Hematopoietic multipotent progenitor cell treated with erythropoietin and hydrocortisone succinate and interleukin-3 and kit ligand, for 15 days (in vitro differentiated cells): ENCODE measurements around the gene PCYT2.
A peak's percentile ranks its signal among the peaks of the same experiment; 100 is the strongest.

Source experiments
- DNase-seq: peaks from one replicate; pipeline ENCODE4 v3.0.0-alpha.2; 2015; ENCODE audit warnings: low spot score

PCYT2 gene

DNA sequence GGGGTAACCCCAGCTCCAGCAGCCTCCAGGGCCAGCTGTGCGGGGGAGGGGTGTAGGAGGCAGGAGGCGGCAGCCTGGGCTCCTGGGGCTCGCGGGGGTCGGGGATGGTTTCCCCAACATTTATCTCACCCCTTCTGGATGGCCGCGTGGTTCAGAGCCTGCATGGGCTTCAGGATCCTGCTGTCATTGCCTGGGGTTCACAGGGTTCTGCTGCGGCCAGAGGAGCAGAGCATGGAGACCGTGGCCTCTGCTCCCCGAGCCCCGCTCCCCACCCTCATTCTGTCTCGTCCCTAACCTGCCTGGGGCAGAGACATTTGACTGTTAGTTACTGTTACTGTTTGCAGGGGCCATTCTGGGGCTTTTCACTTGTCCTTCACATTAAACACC is 31.0 kb upstream of the PCYT2 start:
- DNase-seq = no peak

DNA sequence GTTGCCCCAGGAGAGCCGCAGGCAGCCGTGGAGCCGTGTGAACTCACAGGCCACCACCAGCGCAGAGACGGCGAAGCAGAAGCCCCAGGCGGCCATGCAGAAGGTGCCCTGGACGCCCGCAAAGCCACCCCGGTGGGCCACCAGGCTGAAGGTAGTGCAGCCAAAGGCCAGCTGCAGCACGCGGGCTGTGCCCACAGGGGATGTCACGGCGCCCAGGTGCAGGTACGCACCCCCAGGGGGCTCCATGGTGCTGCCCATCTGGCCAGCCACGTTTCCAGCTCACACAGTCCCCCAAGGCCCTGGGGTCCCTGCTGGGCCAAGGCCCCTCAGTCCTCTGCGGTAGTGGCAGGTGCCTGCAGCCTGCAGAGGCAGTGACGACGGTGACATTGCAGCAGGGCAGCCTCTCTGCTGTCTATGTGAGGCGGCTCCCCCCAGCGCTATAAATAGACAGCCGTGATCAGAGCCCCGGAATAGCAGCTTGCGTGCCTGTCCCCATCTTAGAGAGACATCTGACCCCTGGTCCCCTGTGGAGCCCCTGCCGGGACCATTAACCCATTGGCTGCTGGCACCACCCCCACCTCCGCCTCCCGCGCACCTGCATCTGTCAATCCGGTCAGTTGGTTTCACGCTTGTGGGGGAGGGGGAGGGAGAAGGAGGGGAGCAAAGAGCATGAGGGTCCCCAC is 30.4 kb upstream of the PCYT2 start:
- no peak for DNase-seq

DNA sequence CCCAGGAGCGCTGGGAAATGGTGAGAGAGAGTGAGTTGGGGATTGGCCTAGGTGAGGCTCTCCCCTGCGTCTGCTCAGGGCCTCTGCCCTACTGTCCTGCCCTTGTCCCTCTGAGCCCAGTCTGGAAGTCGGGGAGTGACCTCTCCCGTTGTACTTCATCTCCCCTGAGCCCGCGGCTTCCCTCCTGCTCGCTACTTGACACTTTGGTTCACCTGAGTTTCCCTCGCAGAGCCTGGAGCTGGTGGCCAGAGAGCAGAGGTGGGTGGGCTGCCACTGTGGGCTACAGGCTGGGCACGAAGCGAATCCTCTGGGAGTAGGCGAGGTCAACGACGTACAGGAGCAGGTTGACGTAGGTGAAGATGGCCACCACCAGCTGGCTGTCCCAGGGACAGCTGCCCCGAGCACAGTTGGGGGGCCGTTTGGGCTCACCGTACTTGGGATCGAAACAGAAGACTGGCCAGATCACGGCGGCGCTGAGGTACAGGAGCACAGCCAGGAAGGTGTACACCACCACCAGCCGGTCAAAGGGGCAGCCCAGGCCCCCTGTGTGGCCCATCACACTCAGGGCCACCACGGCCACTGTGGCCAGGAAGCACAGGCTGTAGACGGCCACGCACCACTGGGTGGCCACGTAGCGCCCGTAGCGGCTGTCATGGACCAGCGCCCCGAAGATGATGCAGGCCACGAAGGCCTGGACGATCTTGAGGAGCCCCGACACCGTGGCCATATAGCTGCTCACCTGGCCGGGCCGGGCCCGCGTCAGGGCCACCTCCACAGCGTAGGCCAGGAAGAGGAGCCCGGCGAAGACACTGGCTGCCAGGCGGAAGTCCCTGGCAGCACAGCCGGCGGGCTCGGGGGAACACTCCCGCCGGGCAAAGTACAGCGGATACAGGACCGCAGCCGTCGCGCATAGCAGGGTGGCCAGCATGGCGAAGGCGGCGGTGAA is 29.6 kb upstream of the PCYT2 start:
- no peak for DNase-seq

DNA sequence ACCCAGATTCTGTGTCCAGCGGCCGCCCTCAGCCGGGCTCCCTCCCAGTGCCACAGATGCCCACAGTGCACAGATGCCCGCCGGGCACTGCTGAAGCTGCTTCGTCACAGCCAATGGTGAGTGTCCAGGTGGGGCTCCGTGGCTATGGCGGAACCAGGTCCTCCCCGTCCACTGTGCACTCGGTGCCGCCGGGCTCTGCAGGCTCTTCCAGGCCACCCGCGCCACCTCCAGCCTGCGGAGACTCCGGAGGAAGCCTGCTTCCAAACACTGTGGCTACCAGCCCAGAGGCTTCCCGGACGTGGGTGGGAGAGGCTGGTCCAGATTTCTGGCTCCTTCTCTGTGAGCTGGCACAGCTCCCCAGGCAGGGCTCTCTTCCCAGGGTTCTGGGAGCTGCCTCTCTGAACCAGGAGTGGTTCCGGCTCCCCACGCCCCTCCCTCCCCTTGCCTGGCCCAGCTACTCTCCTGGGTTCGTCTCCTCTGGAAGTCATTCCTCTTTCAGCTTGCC is 28.7 kb upstream of the PCYT2 start:
- no peak for DNase-seq

DNA sequence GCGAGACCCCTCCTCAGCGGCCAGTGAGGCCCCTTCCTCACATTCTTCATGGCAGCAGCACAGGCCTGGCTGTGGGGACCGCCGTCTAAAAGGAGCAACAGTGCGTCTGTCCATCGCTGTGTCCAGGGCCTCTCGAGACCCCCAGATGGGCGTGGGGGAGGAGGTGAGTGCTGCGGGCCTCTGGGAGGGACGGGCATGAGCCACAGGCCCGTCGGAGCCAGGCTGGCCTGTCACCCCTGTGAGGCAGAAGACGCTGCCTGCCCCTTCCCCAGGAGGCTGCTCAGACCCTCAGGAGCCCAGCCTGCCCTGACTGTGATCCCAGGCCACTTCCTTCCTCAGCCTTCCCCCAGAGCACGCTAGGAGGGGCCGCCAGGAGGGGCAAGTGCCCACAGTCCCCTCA is 28.0 kb upstream of the PCYT2 start:
- no peak for DNase-seq

DNA sequence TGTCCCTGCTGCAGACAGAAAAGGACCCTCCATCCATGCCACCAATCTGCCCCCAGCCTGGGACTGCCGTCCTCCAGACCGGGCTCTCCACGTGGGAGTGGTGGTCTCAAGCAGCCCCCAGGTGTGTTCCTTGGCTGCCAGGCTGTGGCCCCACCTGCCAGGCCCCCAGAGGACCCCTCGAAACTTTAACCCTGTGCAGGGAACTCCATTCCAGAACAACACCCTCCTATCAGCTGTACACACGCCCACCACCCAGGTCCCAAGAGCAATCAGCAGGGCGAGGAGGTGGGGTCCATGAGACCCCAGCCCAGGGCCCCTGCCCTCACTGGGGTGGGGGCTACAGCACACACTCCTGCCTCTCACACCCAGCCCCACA is 24.5 kb upstream of the PCYT2 start:
- no peak for DNase-seq

DNA sequence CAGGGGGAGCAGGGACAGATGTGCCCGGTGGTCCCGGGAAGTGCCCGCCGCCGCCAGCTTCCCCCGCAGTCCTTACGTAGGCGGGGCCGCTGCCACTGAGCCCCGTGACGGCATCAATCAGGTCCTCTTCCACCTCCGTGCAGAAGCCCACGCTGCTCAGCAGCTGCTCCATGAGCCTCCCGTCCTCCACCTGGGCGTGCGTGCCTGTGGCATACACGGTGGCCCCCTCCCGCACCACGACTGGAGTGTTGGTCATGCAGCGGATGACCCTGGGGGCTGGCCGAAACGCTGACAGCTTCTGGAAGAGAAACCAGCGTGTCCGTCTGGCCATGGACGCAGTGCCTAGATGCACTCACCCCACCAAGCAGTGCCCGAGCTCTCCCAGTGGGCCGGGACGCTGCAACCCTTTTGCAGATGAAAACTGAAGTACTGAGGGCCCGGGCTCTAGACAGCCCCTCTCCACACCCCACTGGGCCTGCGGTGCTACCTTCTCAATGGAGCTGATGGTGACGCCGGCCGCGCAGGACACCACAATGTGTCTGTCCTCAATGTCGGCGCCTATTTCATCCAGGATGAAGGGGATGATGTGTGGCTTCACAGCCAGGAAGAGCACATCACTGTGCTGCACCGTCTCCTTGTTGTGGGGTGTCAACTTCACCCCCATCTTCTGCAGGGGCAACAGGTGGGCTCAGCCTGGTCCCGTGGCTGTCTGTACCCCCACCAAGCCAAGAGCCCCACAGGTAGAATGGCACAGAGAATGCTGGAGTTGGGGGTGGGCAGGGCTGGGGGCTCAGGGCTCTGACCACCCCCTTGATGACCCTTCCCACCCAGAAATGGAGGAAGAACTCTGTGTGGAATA is 23.9 kb upstream of the PCYT2 start:
- no peak for DNase-seq

DNA sequence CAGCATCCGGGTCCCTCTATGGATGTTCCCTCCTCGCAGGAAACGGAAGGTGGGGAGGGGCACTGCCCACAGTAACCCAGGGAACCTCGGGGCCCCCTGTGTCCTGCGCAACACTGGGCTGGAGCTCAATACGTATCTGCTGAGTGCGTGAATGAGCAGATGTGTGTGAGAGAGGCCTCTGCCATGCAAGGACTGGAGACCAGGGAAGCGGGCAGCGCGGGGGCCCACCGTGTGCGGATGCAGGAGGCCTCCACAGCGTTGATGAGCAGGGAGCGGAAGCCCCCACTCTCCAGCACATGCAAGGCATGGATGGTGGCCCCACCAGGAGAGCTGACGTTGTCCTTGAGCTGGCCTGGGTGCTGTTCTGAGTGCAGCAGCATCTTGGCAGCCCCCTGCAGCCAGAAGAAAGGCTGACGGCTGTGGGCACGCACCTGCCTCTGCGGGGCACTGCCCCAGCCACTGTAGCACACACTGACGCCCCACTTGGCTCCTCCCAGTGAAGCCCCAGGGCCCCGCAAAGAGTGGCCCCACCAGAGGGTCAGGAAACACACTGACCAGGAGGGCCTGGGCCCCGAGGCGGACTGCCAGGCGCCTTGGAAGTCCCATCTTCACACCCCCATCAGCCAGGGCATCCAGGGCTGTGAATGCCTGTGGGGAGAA is 23.0 kb upstream of the PCYT2 start:
- DNase-seq = no peak

DNA sequence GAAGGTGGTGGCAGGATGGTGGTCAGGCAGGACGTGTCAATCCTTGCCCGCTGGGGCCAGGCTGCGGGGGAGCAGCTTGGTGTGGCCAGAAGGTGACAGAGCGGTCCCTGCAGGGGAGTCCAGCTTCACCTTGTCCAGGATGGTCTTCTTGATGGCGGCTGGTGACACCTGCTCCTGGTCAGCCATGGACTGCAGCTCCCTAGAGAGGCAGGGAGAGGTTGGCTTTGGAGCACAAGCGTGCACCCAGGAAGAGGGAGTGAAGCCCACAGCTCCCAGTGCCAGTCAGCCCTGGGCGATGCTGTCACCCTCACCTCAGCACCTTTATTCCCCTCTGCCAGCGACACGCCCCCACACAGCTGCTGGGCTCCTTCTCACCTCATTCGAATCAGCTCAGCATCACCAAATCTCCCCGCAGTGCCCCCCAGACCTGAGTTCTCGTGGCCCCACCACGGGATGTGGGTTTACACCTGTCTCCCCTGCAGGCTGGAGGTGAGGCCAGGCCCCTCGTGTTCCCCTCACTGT is 22.0 kb upstream of the PCYT2 start:
- no peak for DNase-seq

DNA sequence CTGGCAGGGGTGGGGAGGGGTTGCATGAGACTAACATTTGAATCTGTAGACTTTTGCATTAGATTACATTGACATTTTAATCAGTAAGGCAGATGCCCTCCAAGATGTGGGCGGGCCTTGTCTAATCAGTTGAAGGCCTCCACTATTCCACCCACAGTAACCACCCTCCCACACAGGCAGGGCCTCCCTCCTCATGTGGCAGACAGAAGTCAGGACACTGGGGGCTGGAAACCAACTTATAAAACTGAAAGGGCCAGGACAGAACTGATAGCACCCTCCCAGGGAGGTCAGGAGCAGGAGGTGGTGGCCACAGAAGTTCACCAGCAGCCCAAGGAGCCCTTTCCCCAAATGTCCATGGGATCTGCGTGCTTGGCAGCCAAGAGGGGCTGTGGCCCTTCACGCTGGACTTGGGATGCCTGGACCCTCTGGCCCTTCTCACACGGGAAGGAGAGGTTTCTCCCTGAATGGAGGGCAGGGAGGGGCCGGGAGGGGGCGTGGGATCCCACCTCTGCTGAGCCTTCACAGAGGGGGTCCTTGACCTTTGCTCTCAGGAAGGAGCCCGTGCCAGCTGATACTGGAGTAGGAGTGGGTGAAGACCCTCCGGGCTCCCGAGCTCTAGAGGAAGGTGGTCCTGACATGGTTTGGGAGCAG is 21.3 kb upstream of the PCYT2 start:
- DNase-seq = peak; percentile 74

DNA sequence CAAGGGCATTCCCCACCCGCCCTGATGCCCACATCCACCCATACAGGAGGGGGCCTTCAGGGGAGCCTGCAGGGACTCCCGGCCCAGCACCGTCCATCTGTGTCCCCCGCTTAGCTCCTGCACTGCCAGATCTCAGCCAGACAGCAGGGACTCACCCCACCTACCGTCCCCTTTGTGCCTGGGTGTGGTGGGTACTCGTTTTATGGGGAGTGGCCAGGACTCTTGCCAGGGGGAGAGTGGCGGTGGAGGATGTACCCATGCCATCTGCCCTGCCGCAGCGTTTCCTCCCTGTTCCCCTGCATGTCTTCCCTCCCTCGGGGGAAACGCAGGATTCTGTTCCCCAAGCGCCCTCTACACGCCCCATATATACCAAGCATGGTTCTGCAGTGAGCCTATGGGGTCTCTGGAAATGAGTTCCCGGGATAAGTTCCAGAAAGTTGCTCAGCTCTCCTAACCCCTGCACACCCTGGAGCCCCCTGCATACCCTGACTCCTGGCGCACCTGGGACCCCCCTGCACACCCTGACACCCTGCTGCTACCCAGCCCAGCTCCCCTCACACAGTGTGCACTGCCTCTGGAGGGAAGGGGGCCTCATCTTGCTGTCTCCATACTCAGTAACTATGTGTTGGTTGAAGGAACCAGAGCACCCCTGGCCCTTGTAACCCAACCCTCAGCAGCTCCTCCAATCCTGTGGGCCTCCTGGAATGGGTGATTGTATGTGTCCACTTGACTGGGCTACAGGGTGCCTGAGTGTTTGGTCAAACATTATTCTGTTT is 20.5 kb upstream of the PCYT2 start:
- peak; percentile 74 for DNase-seq

DNA sequence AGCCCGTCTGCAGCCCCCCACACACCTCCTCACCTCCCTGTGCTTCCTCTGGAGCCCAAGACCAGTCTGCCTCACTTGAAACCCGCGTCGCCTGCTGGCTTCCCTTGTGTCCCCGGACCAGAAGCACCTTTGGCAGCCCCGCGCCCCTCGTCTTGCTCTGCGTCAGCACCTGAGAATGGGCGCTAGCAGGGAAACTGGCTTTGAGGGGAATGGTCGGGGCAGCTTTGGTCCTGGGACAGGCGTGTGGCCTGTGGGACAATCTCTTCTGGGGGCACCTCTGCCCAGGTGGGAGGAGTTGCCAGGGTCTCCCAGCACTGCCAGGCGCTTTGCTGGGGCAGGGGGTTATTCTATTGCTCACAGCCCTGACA is 20.0 kb upstream of the PCYT2 start:
- DNase-seq = no peak

DNA sequence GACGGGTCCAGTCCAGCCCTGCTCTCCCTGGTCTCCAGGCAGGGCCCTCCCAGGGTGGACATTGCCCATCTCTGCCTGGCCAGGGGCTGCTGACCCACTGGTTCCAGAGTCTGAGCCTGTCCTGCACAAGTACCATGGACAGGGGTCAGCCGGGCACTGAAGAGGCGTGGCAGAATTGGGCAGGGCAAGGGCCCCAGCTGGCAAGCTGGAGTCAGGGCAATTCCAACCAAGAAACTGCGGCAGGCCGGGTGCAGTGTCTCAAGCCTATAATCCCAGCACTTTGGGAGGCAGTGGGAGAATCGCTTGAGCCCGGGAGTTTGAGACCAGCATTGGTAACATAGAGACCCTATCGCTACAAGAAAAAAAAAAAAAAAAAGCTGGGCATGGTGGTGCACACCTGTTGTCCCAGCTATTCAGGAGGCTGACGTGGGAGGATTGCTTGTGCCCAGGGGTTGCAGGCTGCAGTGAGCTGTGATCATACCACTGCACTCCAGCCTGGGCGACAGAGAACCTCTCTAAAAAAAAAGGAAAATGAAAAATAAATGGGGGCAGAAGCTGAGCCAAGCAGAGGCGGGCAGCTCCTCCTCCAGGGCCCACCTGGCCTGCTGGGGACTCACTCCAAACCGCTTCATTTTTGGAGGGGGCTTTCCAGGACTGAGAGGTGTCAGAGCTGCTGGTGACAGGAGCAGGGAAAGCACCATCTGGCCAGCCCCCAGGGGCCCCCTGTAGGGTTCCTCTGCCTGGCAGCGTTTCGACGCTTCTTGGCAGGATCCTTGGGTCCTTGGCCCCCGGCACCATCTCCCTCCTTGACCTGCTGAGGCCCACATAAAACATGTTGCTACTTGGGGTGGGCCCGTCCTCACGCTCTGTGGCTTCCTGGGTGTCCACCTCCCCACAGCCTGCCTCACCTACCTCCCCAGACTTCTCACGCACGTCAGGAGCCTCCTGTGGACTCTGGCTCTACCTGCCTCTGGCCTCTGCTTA is 19.2 kb upstream of the PCYT2 start:
- no peak for DNase-seq

DNA sequence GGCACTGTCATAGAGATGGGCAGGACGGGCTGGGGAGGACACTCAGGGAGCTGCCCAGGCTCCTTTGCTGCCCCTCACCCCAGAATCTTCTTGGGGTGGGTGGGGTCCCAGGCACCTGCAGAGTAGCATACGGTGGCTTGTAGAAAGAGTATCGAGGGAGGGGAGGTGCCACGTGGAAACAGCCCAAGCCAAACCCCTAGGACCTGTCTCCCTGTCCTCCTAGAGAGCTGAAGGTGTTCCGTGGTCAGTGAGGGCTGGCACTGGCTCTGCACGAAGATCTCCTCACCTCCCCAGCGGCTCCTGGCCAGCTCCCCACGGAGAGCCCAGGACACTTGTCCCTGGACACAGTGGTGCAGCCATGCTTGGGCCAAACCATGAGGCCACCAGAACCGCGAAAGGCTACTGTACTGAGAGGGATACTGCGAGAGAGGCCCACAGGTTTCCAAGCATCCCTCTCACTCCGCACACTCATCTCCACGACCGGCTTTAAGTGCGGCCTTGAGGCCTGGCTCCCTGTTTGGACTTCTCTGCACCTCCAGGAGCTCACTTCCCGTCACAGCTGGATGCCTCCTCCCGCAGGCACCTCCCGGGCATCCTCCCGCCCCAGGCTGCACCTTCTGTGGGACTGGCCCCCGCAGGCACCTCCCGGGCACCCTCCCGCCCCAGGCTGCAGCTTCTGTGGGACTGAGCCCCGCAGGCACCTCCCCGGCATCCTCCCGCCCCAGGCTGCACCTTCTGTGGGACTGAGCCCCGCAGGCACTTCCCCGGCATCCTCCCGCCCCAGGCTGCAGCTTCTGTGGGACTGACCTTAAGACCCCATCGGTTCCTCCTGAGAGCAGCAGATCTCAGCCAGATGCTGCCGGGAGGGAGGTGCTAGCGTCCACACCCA is 18.3 kb upstream of the PCYT2 start:
- no peak for DNase-seq

DNA sequence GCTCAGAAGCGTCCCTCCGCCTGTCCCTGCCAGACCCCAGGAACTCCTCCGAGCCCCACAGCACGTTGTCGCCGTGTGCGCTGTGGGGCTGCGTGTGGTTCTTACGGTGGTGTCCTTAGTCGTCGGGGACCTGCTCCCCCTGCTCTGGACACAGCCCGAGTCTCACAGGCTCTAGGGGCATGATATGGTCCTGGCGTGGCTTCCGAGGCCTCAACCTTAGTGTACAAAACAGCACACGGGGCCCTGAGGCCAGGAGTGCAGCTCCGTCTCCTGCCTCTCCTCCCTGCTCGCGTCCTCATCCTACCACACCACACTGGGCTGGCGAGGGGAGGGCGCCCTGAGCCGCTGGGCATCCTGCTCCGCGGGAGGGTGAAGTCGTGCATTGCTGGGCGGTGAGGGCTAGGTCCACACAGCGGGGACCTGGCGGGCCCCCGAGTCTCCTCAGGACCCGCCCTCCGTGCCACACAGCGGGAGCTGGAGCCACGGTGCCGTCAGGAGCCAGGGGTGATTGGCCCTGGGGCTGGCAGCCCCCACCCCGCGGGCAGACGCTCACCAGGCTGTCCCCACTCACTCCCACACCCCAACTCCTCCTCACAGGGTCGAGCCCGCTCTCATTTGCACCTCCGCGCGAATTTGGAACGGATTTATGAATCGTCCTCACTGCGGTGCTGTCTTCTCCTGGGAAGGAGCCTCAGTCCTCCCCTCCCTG is 17.5 kb upstream of the PCYT2 start:
- no peak for DNase-seq

DNA sequence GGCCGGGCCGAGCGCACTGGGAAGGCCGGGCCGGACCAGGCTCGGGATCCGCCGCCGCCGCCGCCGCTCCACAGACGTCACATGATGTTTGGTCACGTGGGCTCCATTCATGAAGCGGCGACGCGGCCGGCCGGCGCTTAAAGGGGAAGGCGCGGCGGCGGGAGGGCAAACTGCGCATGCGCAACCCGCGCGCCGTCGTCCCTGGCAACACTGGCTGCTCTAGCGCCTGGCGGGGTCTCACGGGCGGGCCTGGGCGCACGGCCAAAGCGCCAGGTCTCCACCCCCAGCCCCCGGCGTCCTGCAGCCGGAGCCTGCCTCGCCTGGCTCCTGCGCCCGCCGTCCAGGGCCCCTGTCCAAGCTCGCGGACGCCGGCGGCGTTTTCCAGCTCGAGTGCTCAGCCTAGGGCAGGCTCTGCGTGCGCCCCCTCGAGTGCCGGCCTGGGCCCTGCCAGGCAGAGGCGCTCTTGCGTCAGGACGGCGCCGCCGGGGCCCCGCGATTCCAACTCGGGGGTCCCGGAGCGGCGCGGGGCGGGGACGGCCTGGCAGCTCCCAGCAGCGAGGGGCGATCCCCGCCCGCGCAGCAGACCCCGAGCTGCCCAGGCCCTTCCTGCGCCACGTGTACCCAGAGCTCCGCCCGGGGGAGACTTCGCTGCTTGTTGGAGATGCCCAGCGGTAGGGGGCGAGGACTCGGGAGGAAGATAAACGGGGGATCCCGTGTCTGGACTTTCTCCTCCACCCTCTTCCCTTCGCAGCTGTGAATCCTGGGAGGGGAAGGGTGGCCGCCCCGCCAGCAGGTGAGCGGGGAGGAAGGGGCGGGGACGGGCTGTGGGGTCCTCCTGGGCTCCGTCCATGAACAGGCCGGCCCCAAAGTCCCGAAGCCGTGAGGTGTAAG is 16.7 kb upstream of the PCYT2 start, which contains the start of gene MAFG:
Gene MAFG, minus strand, starts transcription at position 83 of the 891 bp plus-strand sequence. CDS start 4,550 bp downstream, outside the sequence.
- peak; percentile 96 for DNase-seq
